Dendritic cell treated with granulocyte-macrophage colony-stimulating factor and Interleukin-4, amounts not matched to agents 40 ng/mL and 50 ng/mL, for 4 days (primary cell): ENCODE measurements around the gene TRIM33.

Source experiments
- H3K27ac Mint-ChIP-seq: one replicate; pipeline ENCODE4 v1.8.0; 2022; ENCODE audit warnings: mild to moderate bottlenecking, mixed read lengths
- H3K27me3 Mint-ChIP-seq: one replicate; pipeline ENCODE4 v1.8.0; 2022; ENCODE audit warnings: mild to moderate bottlenecking, mixed read lengths
- H3K36me3 Mint-ChIP-seq: one replicate; pipeline ENCODE4 v1.8.0; 2022; ENCODE audit warnings: low read depth, mixed read lengths
- H3K4me1 Mint-ChIP-seq: one replicate; pipeline ENCODE4 v1.8.0; 2022; ENCODE audit warnings: low read depth, mixed read lengths
- H3K4me3 Mint-ChIP-seq: one replicate; pipeline ENCODE4 v1.8.0; 2022; ENCODE audit warnings: mild to moderate bottlenecking, moderate library complexity, mixed read lengths
- H3K9me3 Mint-ChIP-seq: one replicate; pipeline ENCODE4 v1.8.0; 2022; ENCODE audit warnings: mixed read lengths
- intact Hi-C: fragments of 100-400 bp; cut with micrococcal nuclease; formaldehyde crosslinking; loops from one replicate; pipeline ENCODE4 v1.15.0; 2022

TRIM33 gene

GRCh38 chr1:114535401-114535800, 24.4 kb upstream of the TRIM33 start:
- Mint-ChIP-seq H3K9me3 (no peaks in the 10 kb centered on the region), H3K36me3 (no peaks in the 10 kb centered on the region), H3K4me3 (no peak overlapping the region), H3K27ac (no peak overlapping the region), H3K27me3 (no peaks in the 10 kb centered on the region), H3K4me1 (no peaks in the 10 kb centered on the region)
- intact Hi-C loops, result no loop called here

DNA sequence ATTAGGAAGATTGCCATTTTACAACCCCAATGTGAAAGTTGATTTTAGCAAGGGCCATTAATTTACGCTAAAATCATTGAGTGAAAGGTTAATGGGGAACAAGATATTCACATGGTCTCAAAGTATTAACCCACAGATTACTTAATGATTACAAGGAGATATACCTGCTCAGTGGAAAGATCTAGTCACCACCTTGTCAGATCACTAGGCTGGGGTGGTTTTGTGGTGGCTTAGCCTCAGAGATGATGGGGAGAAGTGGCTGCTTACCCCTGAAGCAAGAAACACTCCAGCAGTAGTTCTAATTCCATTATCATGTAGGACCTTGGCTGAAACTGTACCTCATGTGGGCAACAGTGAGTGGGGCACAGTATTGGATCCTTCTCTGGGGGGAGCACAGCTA, 20.1 kb upstream of the TRIM33 start:
- Mint-ChIP-seq H3K27me3 (no peaks in the 10 kb centered on the region), H3K9me3 (no peaks in the 10 kb centered on the region), H3K36me3 (no peaks in the 10 kb centered on the region), H3K27ac (no peak overlapping the region), H3K4me1 (no peaks in the 10 kb centered on the region), H3K4me3 (no peak overlapping the region)
- intact Hi-C loops, result no loop called here

DNA sequence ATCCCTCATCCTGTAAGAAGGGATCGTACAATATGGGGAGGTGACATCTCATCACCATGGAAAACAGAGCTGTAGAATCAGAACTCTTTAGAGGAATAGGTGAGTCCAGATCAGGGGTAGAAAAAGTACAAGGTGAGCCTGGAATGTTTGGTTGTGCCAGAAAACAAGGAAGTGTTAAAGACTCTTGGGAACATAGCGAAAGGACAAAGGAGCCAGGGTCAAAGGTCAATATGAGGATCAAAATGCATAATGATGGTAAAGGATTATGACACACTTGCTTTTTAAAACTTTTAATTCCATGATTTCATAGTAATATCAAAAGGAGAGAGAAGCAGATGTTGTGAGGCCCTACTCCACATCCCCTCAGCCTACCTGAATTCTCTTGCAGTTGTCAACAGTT, 19.2 kb upstream of the TRIM33 start:
- no peaks in the 10 kb centered on the region for H3K27me3 Mint-ChIP-seq
- intact Hi-C loops, result no loop called here
- H3K27ac Mint-ChIP-seq, result no peak overlapping the region
- no peaks in the 10 kb centered on the region for H3K4me1 Mint-ChIP-seq
- H3K9me3 Mint-ChIP-seq, result no peaks in the 10 kb centered on the region
- no peak overlapping the region for H3K4me3 Mint-ChIP-seq
- H3K36me3 Mint-ChIP-seq, result no peaks in the 10 kb centered on the region

DNA sequence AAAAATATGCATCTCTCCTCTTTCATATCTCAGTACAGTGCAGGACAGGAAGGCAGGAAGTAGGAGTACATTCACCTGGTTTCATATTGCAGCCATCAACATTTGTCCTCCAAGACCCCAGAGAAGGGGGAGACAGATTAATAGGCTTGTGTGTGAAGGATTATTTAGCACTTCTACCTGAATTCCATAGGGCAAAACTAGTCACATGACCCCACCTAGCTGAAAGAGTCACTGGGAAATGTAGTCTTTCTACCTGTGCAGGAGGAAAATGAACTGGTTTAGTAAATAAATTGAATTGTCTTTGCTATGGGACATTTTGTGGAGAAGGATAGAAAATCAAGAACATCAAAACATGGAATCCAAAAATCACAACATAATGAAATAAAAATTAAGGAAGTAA, 13.9 kb upstream of the TRIM33 start:
- Mint-ChIP-seq H3K36me3 (no peaks in the 10 kb centered on the region), H3K27ac (no peak overlapping the region), H3K9me3 (no peaks in the 10 kb centered on the region), H3K27me3 (no peaks in the 10 kb centered on the region), H3K4me1 (no peaks in the 10 kb centered on the region), H3K4me3 (no peak overlapping the region)
- intact Hi-C loops, result no loop called here

- no peak overlapping the region for H3K4me3 Mint-ChIP-seq
- no peaks in the 10 kb centered on the region for H3K36me3 Mint-ChIP-seq
- no peaks in the 10 kb centered on the region for H3K9me3 Mint-ChIP-seq
- peaks cover 2% of the 10 kb centered on the region for H3K27me3 Mint-ChIP-seq
- no peak overlapping the region for H3K27ac Mint-ChIP-seq
- H3K4me1 Mint-ChIP-seq, result no peaks in the 10 kb centered on the region
- intact Hi-C loops, result no loop called here
These were observed 11.2 kb upstream of the TRIM33 start for GRCh38 chr1:114522264-114522575.

DNA sequence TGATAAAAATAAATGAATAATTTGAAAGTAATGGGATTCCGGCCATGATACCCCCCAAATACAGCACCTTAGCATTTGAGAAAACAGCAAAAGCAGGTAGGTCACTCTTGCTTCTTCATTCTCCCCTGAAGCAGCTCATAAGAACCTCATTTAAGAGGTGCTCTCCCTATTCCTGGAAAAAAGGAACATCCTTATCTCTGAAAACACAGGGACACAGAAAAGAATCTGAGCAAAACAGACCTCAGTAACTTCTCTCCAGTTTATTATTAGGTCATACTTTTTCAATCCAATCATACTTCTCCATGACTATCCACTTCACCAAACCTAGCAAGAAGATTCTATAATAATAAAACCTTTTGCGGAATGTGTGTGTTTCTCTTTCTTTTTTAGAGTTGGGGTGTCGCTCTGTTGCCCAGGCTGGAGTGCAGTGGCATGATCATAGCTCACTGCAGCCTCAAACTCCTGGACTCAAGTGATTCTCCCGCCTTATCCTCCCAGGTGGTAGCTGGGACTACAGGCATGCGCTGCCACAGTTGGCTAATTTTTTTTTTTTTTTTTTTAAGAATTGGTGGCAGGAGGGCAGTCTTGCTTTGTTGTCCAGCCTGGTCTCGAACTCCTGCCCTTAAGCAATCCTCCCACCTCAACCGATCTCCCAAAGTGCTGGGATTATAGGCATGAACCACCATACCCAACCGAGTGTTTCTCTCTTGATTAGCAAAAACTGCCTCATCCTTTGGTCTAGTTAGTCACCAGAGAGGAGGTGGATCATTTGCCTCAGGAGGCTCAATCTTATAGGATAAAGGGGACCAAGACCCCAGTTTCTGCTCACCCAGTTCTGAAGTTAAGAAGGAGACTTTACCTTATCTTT, 10.6 kb upstream of the TRIM33 start:
- H3K27ac Mint-ChIP-seq, result no peak overlapping the region
- intact Hi-C loops, result no loop called here
- H3K36me3 Mint-ChIP-seq, result no peaks in the 10 kb centered on the region
- H3K4me3 Mint-ChIP-seq, result no peak overlapping the region
- H3K4me1 Mint-ChIP-seq, result no peaks in the 10 kb centered on the region
- H3K27me3 Mint-ChIP-seq, result peaks cover 2% of the 10 kb centered on the region
- no peaks in the 10 kb centered on the region for H3K9me3 Mint-ChIP-seq

DNA sequence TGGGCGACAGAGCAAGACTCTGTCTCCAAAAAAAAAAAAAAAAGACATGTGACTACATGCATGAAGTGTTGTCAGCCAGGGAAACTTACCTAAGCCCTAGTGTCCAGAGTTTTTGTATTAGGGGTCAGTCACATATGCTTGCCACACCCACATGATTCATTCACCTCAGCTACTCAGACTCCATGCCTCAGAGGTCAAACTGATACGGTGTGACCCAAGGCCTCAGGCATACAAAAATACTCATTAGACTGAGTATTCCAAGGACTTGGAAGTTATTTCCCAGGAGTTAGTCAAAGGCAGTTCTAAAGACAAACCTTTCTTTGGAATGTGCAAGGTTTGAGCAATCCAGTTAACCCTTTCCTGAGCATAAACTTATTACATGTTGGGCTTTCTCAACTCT, 6.3 kb upstream of the TRIM33 start:
- H3K4me3 Mint-ChIP-seq, result no peak overlapping the region
- intact Hi-C loops, result no loop called here
- H3K36me3 Mint-ChIP-seq, result no peaks in the 10 kb centered on the region

DNA sequence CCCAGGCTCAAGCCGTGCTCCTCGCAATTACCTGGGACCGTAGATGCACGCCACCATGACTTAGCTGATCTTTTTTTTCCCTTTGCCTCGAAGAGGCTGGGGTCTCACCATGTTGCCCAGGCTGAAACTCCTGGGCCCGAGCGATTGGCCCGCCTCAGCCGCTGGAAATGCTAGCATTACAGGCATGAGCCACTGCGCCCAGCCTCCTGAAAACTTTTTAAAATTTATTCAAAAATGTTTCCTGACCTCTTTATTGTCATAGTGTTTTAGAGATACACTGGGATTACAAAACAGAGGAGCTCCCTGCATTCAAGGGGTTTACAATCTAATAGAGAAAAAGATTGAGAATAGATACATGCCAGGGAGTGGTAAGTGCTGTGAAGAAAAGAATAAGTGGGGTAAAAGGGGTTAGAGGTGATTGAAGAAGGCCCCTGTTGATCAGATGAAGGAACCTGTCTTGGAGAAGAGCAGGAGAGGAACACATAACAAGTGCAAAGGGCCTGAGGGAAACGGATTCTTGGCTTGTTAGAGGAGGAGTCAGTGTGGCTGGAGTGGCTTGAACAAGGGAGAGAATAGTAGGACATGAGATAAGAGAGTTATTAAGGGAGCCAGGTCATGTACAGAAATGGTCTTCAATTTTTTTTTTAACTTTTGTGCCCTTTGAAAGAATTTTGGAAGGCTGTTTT, 1.7 kb upstream of the TRIM33 start:
- peak overlapping the region; percentile 89 for H3K4me3 Mint-ChIP-seq
- peak overlapping the region; percentile 100 for H3K27ac Mint-ChIP-seq
- H3K36me3 Mint-ChIP-seq, result peaks cover 20% of the 10 kb centered on the region
- intact Hi-C loops, result loop anchor here (5.0 kb wide), 1 partner anchor 245 kb away; the partner anchor contains the start of gene CSDE1
- no peaks in the 10 kb centered on the region for H3K9me3 Mint-ChIP-seq
- H3K27me3 Mint-ChIP-seq, result peaks cover 2% of the 10 kb centered on the region
- peaks cover 35% of the 10 kb centered on the region for H3K4me1 Mint-ChIP-seq

More for the DNA sequence above, 6.3 kb upstream of the TRIM33 start:
- H3K27me3 Mint-ChIP-seq, result peaks cover 3% of the 10 kb centered on the region
- no peak overlapping the region for H3K27ac Mint-ChIP-seq
- peaks cover 8% of the 10 kb centered on the region for H3K4me1 Mint-ChIP-seq
- H3K9me3 Mint-ChIP-seq, result no peaks in the 10 kb centered on the region

DNA sequence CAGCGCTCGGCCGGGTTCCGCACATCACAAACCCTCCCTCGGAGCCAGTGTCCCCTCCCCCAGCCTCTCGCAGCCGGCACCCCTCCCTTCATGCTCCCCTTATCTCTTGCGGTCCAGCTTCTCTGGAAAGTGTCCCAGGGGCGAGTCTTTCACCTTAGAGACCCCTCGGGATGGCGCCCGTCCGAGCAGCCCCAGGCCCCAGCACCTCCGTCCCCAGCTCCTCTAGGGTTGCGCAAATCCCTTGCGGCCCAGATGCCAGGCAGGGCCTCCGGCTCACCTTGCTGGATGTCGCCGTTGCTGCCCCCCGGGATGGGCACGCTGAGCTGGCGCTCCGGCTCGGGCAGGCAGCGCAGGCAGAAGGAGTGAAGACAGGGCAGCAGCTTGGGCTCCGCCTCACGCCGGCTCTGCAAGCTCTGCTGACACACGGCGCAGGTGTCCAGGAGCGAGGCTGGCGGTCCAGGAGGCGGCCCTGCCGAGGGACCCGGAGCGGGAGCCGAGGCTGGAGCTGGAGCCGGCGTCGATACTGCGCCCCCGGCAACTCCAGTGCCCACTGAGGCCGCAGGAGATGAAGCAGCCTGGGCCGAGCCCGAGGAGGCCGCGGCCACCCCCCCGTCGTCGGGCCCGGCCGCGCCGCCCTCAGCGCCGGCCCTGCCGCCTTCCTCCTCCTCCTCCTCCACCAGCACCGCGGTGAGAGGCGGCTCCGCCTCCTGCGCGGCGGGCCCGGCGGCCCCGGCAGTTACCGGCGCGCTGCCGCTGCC, 550 bp downstream of the TRIM33 start:
- H3K4me1 Mint-ChIP-seq, result peaks cover 52% of the 10 kb centered on the region
- H3K36me3 Mint-ChIP-seq, result peaks cover 30% of the 10 kb centered on the region
- H3K9me3 Mint-ChIP-seq, result no peaks in the 10 kb centered on the region
- intact Hi-C loops, result loop anchor here (2.0 to 5.0 kb wide), 3 partner anchors 70 to 247 kb away; partner anchors contain the start of genes BCAS2 and CSDE1
- H3K27me3 Mint-ChIP-seq, result peaks cover 2% of the 10 kb centered on the region
- peak overlapping the region; percentile 89 for H3K4me3 Mint-ChIP-seq
- peak overlapping the region; percentile 100 for H3K27ac Mint-ChIP-seq

DNA sequence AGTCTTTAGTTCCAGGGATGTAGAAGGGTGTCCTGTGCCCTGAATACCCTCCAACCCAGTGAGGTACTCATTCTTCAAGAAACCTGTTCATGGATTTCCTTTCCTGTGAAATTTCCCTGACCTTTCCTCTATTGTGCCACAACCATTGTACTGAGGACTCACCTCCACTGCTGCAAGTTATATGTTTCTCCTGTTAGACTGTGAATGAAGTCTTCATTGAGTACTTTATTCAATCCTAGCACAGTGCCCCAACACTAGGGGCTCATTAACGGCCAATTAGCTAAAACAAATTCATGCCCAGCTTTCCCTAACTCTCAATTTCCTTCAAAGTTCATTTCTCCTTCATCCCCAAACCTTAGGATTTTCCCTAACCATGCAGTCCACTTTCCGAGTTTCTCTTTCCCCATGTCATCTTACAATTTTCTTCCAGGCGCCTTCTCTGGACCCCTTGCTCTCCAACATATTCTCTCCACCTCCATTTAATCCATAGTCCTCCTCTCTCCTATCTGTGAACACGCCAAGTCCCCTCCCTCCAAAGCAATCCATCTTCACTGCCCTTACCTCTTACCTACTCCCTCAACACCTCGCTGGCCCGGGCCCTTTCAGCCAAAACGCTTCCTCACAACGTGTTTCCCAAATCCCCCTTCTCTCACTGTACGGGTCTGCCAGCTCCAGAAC, 1.3 kb downstream of the TRIM33 start:
- H3K4me3 Mint-ChIP-seq, result peak overlapping the region; percentile 89
- H3K9me3 Mint-ChIP-seq, result no peaks in the 10 kb centered on the region
- H3K4me1 Mint-ChIP-seq, result peaks cover 59% of the 10 kb centered on the region
- peak overlapping the region; percentile 100 for H3K27ac Mint-ChIP-seq
- peaks cover under 1% of the 10 kb centered on the region for H3K27me3 Mint-ChIP-seq
- H3K36me3 Mint-ChIP-seq, result peaks cover 30% of the 10 kb centered on the region
- intact Hi-C loops, result loop anchor here (2.0 to 5.0 kb wide), 3 partner anchors 71 to 248 kb away; partner anchors contain the start of genes BCAS2 and CSDE1

DNA sequence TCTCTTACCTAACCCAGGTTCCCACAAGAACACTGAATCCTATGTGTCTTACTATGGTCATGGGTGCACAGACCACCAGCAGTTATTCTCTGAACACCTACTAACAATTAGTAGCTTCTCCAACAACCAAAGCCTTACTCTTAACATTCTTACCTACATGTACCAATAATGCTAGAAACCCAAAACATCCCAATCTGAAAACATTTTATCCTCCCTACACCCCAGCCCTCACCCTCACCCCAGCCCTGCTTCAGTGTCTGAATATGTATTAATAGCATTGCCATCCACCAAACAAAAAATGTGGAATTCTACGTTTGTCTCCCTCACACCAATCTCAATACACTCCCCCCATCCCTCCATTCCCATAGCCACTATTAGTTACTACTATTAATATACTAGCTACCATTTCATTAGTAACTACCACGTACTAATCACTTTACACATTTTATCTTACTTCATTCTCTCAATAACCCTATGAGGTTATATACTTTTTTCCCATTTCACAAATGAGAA, 2.6 kb downstream of the TRIM33 start:
- Mint-ChIP-seq H3K4me1 (peaks cover 60% of the 10 kb centered on the region), H3K27me3 (no peaks in the 10 kb centered on the region), H3K27ac (no peak overlapping the region), H3K9me3 (no peaks in the 10 kb centered on the region), H3K36me3 (peaks cover 30% of the 10 kb centered on the region), H3K4me3 (peak overlapping the region; percentile 20)
- intact Hi-C loops, result no loop called here

DNA sequence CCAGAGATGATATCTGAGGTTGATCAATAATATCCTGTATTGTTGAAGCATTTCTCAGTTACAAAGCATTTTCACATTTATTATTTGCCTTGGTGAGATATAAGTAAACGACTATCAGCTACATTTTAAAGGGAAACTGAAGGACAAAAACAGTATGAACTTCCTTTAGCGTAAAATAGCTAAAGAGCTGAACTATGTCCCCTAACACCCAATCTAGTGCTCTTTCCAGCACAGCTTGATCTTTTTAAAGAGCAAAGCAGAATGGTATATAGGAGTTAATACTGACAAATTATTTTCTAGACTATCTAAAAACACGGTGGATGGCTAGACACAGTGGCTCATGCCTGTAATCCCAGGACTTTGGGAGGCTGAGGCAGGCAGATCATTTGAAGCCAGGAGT, 3.5 kb downstream of the TRIM33 start:
- no peaks in the 10 kb centered on the region for H3K27me3 Mint-ChIP-seq
- H3K36me3 Mint-ChIP-seq, result peaks cover 30% of the 10 kb centered on the region
- no peaks in the 10 kb centered on the region for H3K9me3 Mint-ChIP-seq
- peaks cover 55% of the 10 kb centered on the region for H3K4me1 Mint-ChIP-seq
- H3K27ac Mint-ChIP-seq, result no peak overlapping the region
- intact Hi-C loops, result no loop called here
- no peak overlapping the region for H3K4me3 Mint-ChIP-seq

DNA sequence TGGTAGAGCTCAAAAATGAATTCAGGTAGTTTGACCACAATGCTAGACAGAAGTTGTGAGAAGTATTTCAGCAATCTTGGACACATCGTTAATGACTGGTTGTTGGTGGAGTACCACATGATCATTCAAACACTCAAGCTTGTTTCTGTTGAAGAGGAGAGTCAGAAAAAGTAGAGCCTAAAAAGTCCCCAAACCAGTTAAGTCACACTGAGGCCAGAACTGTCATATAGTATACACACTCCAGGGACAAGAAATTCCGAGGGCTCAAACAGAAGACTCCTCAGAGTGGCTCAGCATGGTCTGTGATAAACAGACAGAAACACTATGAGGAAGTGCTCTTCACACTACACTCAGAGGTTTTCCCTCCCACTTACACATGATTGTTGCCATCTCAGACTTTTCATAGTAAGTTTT, 5.8 kb downstream of the TRIM33 start:
- Mint-ChIP-seq H3K4me3 (peak overlapping the region; percentile 32), H3K36me3 (peaks cover 15% of the 10 kb centered on the region), H3K27ac (peak overlapping the region; percentile 22), H3K4me1 (peaks cover 62% of the 10 kb centered on the region), H3K27me3 (no peaks in the 10 kb centered on the region), H3K9me3 (no peaks in the 10 kb centered on the region)
- intact Hi-C loops, result no loop called here
